Activated CD8-positive, alpha-beta memory T cell treated with anti-CD3 and anti-CD28 coated beads, Interleukin-2, amount 50 U/mL, for 24 hours (primary cell): ENCODE measurements around the gene DNMBP.
"Not testable (repeated sequence)": the region's sequence is repeated elsewhere in the genome, so short reads cannot be mapped to it uniquely, and the experiment has no call there.

Source experiments
- DNase-seq: peaks from one replicate; pipeline ENCODE4 v3.0.0-alpha.2; 2020; ENCODE audit errors: extremely low read depth

The DNMBP gene

GRCh38 chr10:99914236-99914635 is 95.5 kb downstream of the DNMBP start:
- DNase-seq, result no peak

GRCh38 chr10:99913831-99914235 is 95.9 kb downstream of the DNMBP start:
- no peak for DNase-seq

- DNase-seq, result no peak
These were observed 97.7 kb downstream of the DNMBP start for GRCh38 chr10:99912041-99912440.

DNA sequence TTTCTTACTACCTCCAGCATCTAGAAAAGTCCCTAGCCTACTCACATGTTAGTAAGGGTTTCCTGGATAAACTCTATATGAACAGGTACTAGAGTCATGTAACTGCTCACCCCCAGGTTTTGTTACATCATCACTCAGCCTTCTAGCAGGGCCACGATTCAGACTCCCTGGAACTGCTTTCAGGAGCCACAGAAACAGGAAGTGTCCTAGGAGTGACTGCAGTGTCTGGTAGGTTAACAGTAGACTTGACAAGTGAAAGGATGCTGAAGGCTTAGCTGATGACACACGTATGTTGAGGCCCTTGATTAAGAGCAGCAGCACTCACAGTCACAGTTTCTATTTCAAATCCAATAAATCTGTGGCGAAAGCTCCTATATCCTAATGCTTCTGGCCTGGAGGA is 101.2 kb downstream of the DNMBP start:
- DNase-seq, result no peak

GRCh38 chr10:99906470-99906869 is 103.3 kb downstream of the DNMBP start:
- no peak for DNase-seq

DNA sequence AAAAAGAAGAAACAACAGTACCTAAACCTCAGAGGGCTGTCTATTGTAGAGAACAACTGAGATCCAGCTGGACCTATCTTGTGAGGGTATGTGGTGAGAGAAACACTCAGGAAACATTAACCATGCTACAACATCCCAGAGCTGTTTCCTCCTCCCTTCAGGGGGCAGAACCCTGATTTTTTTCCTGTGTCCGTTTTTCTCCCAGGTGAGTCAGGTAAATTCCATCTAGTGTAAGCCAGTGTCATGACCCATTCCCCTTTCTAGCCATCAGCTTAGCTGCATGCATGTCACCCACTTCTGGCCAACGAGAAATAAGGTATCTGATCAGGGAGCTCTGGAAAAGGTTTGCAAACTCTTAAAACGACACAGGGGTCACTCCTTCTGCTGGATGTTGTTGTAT is 103.8 kb downstream of the DNMBP start:
- no peak for DNase-seq

- DNase-seq, result no peak
These were observed 113.9 kb downstream of the DNMBP start for GRCh38 chr10:99895867-99896266.

DNA sequence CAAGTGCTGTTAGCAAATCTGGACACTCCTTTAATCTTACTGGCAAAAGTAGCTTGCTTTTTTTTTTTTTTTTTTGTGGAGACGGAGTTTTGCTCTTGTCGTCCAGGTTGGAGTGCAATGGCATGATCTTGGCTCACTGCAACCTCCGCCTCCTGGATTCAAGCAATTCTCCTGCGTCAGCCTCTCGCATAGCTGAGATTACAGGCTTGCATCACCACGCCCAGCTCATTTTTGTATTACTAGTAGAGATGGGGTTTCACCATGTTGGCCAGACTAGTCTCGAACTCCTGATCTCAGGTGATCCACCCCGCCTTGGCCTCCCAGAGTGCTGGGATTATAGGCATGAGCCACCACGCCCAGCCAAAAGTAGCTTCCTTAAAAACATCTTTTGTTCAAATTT is 114.7 kb downstream of the DNMBP start:
- not testable (repeated sequence) for DNase-seq

DNA sequence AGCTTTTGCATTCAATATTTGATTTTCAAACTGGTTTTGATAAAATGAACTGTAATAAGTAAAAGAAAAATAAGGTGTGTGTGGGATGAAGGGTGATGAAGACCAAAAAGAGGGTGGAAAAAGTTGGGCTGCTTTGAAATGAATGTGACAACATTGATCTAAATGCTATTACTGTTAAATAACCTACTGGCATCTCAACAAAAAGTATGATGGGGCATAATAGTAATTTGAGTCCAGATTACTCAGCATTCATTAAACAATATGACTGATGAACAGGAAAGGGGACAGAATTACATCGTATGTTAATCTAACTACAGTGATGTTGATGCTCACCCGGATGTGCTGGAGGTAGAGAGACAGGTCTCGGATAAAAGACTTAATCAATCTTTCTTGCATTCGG is 115.1 kb downstream of the DNMBP start:
- DNase-seq, result no peak

GRCh38 chr10:99888622-99889021 is 121.1 kb downstream of the DNMBP start:
- no peak for DNase-seq

DNA sequence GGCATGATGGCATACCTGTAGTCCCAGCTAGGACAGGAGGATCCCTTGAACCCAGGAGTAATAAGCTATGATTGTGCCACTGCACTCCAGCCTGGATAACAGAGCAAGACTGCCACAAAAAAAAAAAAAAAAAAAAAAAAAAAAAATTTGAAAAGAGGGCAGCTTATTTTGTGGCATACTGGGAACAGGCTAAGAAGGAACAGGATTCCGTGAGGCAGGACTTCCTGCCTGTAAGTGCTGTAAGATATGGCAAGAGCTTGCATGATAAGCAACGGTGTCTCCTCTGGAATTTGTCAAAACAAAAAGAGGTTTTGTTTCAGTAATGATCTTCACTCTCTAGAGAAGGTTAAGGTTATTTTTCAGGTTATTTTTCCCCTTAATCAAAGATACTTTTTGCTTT is 126.2 kb downstream of the DNMBP start:
- no peak for DNase-seq

DNA sequence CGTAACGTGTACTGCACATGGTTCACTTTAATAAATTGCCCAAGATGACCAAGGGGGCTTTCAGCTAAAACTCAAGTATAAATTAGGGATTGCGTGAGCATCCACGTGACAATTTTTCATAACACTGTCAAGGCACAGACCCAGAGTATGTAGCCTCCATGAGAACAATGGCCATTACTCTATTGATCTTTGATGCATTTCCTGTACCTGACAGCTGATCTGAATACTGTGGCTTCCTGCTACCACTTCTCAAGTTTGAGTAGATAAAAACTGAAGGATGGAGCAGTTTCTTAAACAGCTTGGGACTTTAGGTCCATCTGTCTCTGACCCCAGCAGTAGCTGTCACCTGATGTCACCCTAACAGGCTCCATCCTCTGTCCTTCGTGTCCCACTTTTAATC is 128.4 kb downstream of the DNMBP start:
- no peak for DNase-seq

DNA sequence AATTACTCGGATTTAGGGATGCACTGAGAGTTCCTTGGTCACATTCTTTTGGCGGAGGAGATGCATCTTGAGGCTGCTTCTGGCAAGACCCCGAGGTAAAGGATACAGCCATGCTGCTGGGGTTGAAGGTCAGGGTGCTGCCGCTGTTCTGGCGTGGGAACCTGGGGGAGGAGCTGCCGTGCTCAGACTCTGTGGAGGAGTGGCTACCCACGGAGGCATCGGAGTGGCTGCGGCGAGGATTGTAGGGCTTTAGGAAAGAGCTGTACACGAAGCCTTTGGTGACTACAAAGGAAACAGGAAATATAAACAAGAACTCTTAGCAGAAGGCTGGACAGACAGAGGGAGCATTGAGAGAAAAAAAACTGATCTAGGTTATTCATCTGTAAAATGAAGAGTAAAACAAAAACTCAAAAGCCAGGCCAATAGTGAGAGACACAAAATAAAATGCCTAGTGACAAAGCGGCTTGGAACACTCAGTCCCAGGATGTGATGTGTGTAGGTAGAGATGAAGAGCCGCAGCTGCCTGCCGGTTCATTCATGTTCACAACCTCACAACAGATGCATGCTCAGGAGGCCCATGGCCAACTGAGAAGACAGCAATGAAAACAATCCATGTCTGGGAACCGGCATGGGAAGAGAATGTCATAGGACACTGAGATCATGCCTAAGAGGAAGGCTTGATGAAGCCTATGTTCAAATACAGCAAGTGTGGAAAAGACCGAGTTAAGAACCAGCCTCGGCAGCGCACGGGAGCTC is 129.5 kb downstream of the DNMBP start:
- DNase-seq, result no peak

GRCh38 chr10:99875473-99875872 is 134.3 kb downstream of the DNMBP start:
- DNase-seq, result no peak

- DNase-seq, result no peak
These were observed 135.2 kb downstream of the DNMBP start for GRCh38 chr10:99874341-99875085.

DNA sequence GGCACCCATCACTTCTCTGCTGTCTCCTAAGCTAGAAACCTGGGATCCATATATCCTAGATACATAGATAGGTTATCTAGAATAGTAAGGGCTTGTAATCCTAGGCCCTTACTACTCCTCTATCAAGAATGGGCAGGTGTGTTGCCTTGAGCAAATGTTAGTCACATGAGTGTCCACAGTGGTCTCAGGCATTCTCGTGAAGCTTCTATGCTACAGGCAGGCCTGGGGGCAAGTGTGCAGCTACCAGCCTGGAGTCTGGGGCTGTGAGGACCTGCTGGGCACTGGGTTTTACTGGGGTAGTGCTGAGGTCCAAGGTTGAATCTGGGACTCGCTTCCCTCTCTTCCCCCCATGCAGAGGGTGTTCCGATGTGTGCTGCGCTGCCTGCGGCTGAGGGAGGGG is 135.9 kb downstream of the DNMBP start:
- DNase-seq, result no peak

- no peak for DNase-seq
These were observed 137.2 kb downstream of the DNMBP start for GRCh38 chr10:99872367-99873162.

- no peak for DNase-seq
These were observed 139.5 kb downstream of the DNMBP start for GRCh38 chr10:99870123-99870730.

GRCh38 chr10:99869581-99870122 is 140.1 kb downstream of the DNMBP start:
- DNase-seq, result no peak

GRCh38 chr10:99867250-99867649 is 142.5 kb downstream of the DNMBP start:
- not testable (repeated sequence) for DNase-seq

DNA sequence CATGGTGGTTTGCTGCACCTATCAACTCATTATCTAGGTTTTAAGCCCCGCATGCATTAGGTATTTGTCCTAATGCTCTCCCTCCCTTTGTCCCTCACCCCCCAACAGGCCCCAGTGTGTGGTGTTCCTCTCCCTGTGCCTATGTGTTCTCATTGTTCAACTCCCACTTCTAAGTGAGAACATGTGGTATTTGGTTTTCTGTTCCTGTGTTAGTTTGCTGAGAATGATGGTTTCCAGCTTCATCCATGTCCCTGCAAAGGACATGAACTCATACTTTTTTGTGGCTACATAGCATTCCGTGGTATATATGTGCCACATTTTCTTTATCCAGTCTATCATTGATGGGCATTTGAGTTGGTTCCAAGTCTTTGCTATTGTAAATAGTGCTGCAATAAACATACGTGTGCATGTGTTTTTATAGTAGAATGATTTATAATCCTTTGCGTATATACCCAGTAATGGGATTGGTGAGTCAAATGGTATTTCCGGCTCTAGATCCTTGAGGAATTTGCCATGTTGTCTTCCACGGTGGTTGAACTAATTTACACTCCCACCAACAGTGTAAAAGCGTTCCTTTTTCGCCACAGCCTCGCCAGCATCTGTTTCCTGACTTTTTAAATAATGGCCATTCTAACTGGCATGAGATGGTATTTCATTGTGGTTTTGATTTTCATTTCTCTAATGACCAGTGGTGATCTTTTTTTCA is 146.1 kb downstream of the DNMBP start:
- not testable (repeated sequence) for DNase-seq
